GM21737 (cell line): ENCODE results near the gene B3GNT9.

Source experiments
- ATAC-seq: cut with Tn5 transposase; IDR thresholded peaks from one replicate; pipeline ENCODE4 v1.9.1; 2021; ENCODE audit warnings: mild to moderate bottlenecking, moderate library complexity; ENCODE audit not compliant: unreplicated experiment

B3GNT9 gene

GRCh38 chr16:67169642-67170167 is 18.9 kb upstream of the B3GNT9 start:
- ATAC-seq = no peak

GRCh38 chr16:67169011-67169451 is 18.2 kb upstream of the B3GNT9 start:
- ATAC-seq = no peak

GRCh38 chr16:67167588-67167987 is 16.8 kb upstream of the B3GNT9 start:
- no peak for ATAC-seq

- ATAC-seq = no peak
Measured at GRCh38 chr16:67166598-67167168, 15.9 kb upstream of the B3GNT9 start.

- no peak for ATAC-seq
Measured at GRCh38 chr16:67166110-67166547, 15.3 kb upstream of the B3GNT9 start.

- ATAC-seq = no peak
Measured at GRCh38 chr16:67165121-67166078, 14.6 kb upstream of the B3GNT9 start.

- no peak for ATAC-seq
Measured at GRCh38 chr16:67164599-67165061, 13.8 kb upstream of the B3GNT9 start, which contains the start of gene HSF4. TSS of gene HSF4 (plus strand) at chr16:67164745. CDS start at chr16:67164812, 67 bp downstream.

GRCh38 chr16:67163999-67164558 is 13.3 kb upstream of the B3GNT9 start:
- ATAC-seq = no peak

GRCh38 chr16:67163164-67163998 is 12.6 kb upstream of the B3GNT9 start:
- ATAC-seq = no peak

GRCh38 chr16:67162506-67163163 is 11.8 kb upstream of the B3GNT9 start:
- no peak for ATAC-seq

- ATAC-seq = no peak
Measured at GRCh38 chr16:67161595-67162058, 10.8 kb upstream of the B3GNT9 start.

GRCh38 chr16:67158637-67159600 is 8.1 kb upstream of the B3GNT9 start:
- ATAC-seq = peak; percentile 40

GRCh38 chr16:67157892-67158635 is 7.3 kb upstream of the B3GNT9 start:
- ATAC-seq = no peak

- no peak for ATAC-seq
Measured at GRCh38 chr16:67157106-67157748, 6.4 kb upstream of the B3GNT9 start.

GRCh38 chr16:67156143-67156844 is 5.5 kb upstream of the B3GNT9 start:
- no peak for ATAC-seq

GRCh38 chr16:67155295-67156142 is 4.7 kb upstream of the B3GNT9 start:
- ATAC-seq = no peak
